PFSK-1 (cell line): ENCODE measurements around the gene VDAC1.

ENCODE experiments used
- POLR2AphosphoS5 ChIP-seq: IDR thresholded peaks from 2 replicates; pipeline ENCODE4 v1.6.1; 2012; ENCODE audit warnings: low read depth, mild to moderate bottlenecking, control low read depth, low read length, moderate library complexity
- SIN3A ChIP-seq: IDR thresholded peaks from 2 replicates; pipeline ENCODE4 v1.6.1; 2012; ENCODE audit warnings: mild to moderate bottlenecking, low read length, moderate library complexity, borderline replicate concordance; ENCODE audit not compliant: insufficient read depth
- TAF1 ChIP-seq: IDR thresholded peaks from 2 replicates; pipeline ENCODE4 v1.6.1; 2012; ENCODE audit warnings: low read length, control low read depth, borderline replicate concordance; ENCODE audit not compliant: insufficient read depth
- TF ChIP-seq, protein P1 (sequence below), 2 experiments: IDR thresholded peaks; 2 replicates each; pipeline versions ENCODE4 v1.6.1 to v1.8.0; 2011 to 2012; ENCODE audit warnings: low read depth in 2 of 2, low read length in 2 of 2, control low read depth in 1 of 2, inconsistent platforms in 1 of 2, mild to moderate bottlenecking in 1 of 2, moderate library complexity in 1 of 2; ENCODE audit not compliant: insufficient read depth in 1 of 2

DNA sequence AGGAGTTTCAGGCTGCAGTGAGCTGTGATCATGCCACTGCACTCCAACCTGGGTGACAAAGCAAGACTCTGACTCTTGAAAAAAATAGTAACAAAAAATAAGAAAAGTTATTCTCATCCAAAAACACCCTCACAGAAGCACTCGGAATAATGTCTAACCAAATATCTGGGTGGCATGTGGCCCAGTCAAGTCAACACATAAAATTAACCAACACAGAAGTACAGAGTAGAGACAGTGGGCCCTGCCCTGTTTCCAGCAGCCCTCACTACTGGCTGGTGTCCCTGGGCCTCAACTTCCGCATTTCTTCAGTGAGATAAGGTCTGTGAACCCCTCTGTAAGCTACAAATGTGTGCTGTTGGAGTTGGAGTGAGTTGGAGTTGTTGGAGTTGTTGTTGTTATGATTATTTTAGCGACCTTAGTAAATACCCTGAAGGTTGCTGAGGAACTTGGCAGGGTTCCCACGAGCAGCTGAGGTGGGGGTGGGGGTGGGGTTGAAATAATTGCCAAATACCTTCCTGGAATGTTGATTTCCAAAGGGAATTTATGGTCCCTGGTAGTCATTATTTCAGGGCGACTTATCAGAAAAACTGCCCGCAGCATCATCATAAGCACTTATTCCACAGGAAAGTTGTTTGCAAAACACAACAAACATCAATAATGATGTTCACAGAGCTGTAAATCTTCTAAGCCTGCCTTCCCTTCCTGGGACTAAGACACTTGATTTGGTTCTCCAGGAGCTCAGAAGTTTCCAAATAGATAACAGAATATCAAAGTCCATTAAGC is 66.5 kb downstream of the VDAC1 start:
- TF ChIP-seq TAF1 (no peak), POLR2AphosphoS5 (no peak), SIN3A (no peak)
- TF ChIP-seq, protein P1, sequence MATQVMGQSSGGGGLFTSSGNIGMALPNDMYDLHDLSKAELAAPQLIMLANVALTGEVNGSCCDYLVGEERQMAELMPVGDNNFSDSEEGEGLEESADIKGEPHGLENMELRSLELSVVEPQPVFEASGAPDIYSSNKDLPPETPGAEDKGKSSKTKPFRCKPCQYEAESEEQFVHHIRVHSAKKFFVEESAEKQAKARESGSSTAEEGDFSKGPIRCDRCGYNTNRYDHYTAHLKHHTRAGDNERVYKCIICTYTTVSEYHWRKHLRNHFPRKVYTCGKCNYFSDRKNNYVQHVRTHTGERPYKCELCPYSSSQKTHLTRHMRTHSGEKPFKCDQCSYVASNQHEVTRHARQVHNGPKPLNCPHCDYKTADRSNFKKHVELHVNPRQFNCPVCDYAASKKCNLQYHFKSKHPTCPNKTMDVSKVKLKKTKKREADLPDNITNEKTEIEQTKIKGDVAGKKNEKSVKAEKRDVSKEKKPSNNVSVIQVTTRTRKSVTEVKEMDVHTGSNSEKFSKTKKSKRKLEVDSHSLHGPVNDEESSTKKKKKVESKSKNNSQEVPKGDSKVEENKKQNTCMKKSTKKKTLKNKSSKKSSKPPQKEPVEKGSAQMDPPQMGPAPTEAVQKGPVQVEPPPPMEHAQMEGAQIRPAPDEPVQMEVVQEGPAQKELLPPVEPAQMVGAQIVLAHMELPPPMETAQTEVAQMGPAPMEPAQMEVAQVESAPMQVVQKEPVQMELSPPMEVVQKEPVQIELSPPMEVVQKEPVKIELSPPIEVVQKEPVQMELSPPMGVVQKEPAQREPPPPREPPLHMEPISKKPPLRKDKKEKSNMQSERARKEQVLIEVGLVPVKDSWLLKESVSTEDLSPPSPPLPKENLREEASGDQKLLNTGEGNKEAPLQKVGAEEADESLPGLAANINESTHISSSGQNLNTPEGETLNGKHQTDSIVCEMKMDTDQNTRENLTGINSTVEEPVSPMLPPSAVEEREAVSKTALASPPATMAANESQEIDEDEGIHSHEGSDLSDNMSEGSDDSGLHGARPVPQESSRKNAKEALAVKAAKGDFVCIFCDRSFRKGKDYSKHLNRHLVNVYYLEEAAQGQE (IDR thresholded peaks at IDR 0.05; ENCODE audit: insufficient read depth in 1 of 2, low read depth in 2 of 2, low read length in 2 of 2): no peak
